Middle frontal gyrus (tissue), 1 donor: Measurements from ENCODE around the gene NLGN3.
"Not testable (repeated sequence)": the region's sequence is repeated elsewhere in the genome, so short reads cannot be mapped to it uniquely, and the experiment has no call there.

ENCODE experiments used
- DNase-seq: peaks from one replicate; pipeline ENCODE4 v3.0.0-alpha.2; 2015; ENCODE audit warnings: low spot score; ENCODE audit errors: extremely low spot score

NLGN3 gene

DNA sequence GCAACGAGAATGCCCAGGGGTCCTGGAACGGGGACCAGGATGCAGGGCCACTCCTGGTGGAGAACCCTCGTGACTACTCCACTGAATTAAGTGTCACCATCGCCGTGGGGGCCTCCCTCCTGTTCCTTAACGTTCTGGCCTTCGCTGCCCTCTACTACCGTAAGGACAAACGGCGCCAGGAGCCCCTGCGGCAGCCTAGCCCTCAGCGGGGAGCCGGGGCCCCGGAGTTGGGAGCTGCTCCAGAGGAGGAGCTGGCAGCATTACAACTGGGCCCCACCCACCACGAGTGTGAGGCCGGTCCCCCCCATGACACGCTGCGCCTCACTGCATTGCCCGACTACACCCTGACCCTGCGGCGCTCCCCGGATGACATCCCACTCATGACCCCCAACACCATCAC is 24.9 kb downstream of the NLGN3 start:
- no peak for DNase-seq

DNA sequence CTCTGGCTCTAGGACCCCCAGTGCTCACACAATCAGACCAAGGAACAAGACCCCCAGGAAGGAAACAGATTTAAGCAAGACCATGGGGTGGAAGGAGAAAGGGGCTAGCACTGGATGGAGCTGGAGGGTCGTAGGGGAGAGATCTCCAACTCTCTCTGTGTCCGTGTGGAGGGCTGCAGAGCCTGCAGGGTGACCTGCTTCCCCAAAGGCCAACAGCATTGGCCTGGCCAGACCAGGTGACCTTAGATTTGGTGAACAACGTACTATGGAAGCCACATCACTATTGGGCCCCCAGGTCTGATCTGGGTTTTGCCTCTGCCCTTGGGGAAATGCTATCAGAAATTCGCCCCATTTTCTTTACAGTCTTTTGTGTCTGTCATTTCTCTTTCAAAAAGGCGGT is 26.0 kb downstream of the NLGN3 start:
- DNase-seq, result no peak

DNA sequence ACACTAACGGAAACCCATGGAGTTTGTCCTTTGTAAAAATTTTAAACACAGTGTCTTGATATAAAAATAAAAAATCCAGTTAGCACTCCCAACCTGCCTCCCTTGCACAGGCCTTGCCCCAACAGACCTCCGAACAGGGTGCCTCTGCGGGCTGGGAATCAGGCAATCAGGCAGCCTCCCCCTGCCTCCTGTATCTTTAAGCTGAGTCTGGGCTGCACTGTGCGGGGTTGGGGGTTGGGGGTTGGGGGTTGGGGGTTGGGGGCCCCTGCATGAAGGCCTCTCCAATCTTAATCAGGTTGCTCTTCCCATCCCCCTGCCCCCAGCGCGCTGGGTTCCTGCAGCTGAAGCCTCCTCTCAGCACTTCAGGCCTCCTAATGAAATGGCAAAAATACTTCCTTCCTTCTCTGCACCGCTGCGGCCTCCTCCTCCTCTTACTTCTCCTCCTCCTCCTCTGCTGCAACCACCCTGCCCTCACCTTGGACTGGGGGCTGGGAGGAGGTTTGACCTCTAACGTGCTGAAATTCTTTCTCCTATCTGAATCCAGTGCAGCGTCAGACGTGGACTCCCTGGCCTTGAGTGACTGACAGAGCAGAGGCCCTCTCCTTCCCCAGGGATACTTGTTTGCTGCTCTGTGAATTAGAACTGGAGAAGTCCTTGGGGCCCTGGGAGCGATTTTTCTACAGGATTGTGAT is 26.6 kb downstream of the NLGN3 start:
- no peak for DNase-seq

DNA sequence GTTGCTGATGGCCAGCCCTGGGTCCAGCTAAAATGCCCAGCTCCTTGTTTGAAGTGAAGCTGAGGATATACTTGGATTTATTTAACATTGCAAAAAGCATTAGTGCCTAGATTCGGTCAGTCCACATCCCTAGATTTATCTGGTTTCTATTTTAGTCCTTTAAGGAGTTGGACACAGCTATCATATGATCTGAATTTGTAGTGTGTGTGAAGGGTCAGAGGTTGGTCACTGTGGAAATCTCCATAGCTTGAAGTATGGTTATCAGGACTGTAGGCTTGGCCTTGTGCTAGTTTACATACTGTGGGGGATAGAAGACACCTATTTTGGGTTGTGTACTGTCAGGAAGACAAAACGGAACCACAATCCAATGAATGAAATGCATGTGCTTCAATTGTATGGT is 28.8 kb downstream of the NLGN3 start:
- no peak for DNase-seq

DNA sequence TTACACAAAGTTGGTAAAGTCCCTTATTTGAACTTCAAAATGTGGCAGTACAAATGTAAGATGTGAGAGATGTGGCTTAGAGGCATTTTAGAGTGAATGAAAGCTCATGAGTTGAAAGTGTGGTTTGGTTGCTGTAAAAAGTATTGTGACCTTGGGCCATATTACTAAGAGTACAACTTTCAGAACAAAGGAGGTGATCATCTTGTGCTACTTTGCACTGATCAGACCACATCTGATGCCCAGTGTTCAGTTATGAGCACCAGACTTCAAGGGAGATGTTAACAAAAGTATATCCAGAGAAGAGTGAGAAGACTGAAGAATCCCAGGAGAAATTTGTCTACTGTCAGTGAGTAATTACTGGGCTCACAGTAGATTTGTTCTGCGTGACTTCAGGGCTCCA is 30.2 kb downstream of the NLGN3 start:
- DNase-seq, result no peak

DNA sequence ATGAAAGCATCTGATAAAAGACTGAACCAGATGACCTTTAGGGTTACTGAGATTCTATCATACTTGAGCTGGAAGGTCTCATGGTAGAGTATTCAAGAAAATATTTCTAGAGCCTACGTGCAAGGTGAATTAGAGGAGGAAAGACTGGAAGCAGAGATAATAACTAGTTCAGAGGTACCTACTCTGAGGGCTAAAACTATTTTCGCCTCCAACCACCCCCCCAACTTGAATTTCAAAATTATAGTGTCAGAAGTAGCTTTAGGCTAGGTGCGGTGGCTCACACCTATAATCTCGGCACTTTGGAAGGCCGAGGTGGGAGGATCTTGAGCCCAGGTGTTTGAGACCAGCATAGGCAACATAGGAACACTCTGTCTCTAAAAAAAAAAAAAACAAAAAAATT is 30.9 kb downstream of the NLGN3 start:
- no peak for DNase-seq

DNA sequence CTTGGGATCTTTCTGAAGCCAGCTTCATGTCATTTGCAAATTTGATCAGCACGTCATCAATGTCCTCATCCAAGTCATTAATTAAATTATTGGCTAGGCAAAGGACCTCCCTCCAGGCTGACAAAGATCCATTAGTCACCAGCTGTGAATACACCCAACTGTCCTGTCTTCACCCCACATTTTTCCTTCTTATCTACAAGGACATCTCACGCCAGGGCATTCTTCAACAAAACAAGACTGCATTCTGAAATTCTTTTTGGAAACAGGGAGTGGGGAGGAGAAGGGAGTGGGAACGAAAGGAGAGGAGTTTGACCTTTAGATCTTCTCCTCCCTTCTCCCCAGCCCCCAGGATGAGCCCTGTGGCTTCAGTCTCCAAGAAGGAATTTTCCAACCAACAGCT is 32.7 kb downstream of the NLGN3 start:
- DNase-seq, result no peak

DNA sequence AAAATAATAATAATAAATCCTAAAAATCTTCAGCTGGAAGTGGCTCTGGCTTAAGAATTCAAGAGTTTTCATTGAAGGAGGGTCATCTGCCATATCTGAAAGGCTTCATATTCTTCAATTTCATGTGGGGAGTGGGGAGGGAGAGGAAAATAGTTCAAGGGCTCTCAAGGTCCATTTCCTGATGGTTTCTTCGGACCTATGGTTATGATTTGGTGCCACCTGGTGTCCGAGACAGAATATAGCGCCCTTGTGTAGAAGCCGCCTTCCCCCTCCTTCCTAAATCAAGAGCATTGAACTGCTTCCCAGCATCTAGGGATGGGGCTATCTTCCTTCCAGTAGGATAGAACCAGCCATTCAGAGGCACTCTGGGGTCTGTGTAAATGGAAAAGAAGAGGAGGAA is 34.3 kb downstream of the NLGN3 start:
- peak; percentile 41 for DNase-seq

DNA sequence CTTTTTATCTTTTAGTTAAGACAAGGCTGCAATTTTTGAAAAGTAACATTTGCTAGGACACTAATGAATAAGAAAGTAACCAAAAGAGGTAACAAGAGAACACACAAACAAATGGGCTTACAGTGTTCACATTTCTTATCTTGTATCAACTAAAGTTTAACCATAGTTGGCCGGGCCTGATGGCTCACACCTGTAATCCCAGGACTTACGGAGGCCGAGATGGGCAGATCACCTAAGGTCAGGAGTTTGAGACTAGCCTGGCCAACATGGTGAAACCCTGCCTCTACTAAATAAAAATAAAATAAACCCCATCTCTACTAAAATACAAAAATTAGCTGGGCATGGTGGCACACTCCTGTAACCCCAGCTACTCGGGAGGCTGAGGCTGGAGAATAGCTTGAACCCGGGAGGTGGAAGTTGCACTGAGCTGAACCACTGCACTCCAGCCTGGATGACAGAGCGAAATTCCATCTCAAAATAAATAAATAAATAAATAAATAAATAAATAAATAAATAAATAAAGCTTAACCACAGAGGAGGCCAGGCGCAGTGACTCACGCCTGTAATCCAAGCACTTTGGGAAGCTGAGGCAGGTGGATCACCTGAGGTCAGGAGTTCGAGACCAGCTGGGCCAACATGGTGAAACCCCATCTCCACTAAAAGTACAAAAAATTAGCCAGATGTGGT is 36.1 kb downstream of the NLGN3 start:
- not testable (repeated sequence) for DNase-seq

DNA sequence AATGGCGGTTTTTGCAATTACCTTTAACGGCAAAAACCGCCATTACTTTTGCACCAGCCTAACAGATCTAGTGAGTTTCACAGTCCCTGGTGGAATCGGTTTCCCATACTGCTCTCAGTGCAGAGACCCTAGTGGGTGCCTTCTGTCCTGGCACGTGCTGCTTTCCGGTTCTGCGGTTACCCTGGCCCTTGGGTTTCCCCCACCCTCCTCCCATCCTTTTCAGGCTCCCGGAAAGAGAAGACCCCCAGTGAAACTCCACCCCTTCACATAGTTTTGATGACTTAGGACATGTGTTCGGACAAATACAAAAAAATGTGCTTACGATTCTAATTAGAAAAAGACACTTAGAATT is 36.9 kb downstream of the NLGN3 start:
- DNase-seq, result no peak

DNA sequence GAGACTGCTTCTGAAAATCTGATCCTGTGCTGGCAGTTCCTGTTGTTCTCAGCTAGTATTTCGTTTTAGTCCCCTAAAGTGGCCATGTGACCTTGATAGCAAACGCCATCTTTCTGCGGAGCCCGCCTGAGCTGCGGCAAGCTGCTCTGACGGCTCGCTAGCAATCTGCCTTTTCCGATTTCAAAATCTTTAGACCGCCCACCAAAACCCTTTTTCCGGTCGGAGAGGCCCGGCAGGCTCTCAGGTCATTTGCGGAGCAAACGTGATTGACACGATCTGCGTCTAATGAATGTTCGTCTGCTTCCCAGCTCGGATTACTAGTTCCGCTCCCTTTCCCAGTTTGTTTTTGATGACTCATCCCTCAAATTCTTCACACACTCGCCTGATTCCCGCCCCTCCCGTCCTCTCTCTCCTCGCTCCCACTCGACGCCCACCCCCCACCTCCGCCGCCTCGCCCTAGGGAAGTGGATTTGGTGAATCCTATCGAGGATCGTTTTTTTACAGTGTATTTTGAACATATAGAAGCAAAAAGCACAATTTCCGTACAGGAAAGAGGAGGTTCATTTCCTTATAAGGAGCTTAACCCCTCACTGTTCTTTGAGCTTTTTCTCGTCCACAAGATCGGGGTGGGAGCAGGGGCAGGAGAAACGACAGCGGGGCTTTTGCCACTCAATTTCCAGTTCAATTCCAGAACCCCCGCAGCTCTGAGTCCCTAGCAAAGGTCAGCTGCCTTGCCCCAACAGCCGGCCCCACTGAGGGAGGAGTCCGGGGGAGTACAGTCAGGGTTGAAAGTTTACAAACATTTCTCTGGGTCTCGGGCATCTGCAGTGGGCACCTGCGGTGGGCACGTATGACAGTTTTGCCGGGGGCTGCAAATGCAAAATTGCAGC is 37.5 kb downstream of the NLGN3 start:
- DNase-seq, result peak; percentile 83

DNA sequence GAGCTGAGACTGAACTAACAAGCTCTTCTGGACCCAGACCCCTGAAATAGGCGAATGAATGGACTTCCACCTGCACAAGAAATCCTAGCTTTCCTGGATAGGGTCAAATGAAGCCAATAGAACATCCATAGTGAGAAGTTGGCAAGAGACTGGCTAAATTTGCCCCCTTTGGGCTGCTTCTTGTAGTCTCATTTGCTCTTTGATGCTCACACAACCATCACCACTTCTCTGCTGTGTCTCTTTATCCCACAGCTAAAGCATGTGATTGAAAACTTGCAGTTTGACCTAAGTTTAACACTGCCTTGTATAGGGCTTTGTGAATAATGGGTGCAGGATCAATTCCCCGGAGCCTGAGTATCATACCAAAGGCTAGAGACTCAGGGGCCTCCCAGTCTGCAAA is 38.2 kb downstream of the NLGN3 start:
- DNase-seq, result no peak

DNA sequence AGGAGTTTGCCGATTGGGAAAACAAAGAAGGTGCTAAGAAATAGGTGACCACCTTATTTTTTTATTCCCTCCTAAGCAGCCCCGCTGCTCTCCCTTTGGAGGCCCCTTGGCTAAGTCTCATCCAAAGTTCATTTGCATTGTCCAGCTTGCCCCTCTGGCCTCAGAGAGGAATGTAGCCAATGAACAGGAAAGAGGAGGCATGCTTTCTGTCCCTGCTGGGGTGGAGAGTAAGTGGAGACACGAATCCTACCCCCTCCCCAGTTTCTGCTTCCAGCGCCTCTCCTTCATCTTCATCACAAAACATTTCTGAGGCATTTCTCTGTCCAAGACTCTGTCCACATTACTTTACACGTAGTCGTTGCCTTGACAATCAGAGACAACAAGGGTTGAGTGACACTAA is 38.7 kb downstream of the NLGN3 start:
- no peak for DNase-seq

DNA sequence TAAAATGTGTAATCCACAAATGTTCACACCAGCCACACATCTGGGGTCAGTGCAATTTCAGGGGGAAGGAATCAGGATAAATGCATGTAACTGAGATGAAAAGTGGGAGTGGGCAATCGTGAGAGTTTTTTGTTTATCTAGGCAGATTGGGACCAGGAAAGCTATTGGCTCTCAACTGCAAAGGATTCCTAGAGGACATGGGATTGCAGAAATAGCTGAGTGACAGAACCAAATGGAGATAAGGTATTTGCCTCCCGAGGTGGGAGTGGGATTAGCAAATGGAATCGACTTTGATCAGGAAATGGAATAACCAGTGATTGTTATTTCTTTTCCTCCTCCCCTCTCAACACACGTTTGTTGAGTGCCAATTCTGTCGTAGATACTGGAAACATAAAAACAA is 39.5 kb downstream of the NLGN3 start:
- DNase-seq, result no peak

DNA sequence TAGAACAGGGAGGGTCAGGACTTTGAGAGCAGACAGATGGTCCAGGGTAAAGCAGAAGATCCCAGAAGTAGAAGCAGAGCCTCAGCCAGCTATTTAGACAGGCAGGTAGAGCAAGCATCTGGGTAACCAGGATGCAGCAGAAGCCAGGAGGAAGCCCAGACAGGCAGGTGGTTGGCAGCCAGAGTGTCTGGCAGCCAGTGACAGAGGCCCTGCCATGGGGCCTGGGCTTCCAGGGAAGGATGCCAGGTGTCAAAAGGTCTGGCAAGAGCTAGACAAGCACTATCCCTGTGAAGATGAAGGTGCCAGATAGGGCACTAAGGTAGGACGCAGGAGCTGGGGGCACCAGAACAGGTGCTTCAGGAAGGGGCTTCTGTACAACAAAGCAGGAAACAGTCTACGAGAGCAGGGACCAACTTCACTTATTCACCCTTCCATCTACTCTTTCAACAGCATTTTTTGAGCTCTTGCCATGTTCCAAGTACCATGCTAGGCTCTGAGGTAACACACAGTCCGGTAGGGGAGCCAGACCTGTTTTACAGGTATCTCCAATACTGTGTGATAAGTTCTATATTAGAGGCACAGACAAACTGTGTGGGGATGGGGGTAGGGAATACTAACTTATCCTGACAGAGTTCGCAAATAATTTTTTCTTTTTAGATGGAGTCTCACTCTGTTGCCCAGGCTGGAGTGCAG is 40.3 kb downstream of the NLGN3 start:
- DNase-seq, result no peak

DNA sequence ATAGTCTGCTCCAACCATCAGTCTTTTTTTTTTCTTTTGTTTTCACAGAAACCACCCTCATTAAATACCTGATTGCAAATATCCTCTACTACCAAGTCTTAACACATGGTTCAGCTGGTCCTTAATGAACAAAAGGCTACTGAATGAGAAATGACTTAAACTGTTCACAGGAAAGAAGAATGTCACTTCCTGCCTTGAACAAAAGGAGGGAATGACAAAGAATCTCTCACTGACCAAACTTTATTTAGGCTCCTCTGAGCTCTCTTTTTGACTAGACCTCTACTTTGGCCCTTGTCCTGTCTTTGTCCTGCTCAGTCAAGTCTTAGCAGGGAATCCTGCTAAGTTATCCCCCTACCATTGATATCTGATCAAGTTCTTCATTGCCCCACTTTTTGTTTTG is 46.6 kb downstream of the NLGN3 start:
- no peak for DNase-seq

DNA sequence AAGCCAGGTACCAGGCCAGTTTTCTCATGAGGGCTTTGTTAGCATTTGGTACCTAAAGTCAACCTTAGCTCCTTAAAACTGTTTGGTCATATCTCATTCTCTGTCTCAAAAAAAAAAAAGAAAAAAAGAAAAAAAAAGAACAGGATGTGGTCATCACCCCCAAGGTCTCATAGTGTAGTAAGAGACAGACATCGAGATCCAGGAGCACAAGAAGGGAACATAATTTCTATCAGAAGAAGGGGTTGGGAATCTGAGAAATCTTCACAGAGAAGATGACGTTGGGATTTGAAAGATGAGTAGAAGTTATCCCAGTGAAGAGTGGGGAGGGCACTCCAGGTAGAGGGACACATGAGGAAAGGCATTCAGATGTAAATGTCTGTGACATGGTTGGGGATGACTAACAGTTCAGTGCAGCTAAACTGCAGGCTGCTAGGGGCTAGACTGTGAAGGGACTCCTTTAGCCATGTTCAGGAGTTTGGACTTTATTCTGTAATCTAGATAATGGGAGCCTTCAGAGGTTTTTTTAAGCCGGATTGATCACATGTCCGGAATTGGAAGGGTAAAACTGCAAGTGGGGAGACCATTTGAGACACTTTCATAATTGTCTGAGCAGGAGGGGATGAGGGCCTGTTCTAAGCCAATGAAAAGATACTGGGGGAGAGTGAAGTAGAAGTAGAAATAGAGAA is 51.5 kb downstream of the NLGN3 start:
- DNase-seq, result no peak

DNA sequence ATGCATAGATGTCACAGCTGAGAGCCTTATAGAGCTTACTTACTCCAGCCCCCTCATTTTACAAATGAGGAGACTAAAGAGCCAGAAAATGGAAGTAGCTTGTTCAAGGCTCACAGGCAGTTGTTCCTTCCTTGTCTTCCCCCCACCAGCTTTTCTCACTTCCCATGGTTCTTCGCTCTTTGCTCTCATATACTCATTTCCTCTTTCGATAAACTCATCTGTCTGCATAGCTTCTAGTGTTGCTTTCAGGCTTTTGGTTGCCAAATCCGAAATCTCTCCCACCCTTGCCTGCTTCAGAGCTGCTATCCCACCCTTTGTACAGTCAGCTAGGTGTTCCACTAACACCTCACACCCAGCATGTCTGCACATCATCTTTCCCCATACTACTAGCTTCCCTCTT is 53.4 kb downstream of the NLGN3 start:
- DNase-seq, result no peak

DNA sequence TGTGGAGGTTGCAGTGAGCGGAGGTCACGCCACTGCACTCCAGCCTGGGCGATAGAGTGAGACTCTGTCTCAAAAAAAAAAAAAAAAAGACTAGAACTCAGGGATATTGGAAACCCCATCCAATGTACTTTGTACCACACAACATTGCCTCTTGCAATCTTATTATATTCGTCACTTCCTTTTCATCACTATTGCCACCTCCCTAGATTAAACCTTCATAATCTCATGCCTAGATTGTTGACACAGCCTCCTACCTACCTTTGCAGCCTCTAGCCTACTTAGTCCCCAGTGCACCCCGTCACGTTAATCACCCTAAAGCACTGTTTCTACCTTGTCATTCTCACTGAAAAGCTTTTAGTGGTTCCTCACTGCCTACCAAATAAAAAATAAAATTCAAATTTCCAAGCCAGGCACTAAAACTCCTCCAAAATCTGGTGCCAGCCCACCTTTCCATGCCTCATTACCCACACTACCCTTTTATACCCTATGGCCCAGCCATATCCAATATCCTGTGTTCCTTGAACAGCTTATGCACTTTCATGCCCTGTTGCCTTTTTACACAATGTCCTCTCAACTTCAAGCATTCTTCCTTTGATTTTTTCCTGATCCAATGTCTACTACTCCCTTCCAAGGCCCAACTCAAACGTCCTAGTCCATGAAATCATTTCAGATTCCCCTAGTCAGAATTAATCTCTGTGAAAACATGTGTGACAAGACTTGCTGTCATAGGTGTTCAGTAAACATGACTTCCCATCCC is 54.8 kb downstream of the NLGN3 start:
- no peak for DNase-seq

DNA sequence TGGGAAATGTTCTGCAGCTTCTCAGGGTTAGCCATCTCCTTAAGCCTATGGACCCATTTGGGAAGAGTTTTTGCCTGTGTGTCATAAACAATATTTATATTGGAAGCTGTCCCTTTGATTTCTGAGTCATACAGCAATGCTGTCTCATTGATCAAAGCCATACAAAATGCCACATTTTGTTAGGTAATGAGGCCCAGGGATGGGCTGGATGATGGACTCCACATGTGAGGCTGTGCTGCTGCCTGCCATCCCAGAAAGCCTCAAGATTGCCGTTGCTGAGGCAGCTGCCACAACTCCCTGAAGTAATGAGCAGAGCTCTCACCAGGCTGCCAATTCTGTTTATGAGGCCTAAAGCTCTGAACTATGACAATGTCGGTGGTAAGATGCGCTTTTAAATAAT is 66.2 kb downstream of the NLGN3 start:
- DNase-seq, result no peak

DNA sequence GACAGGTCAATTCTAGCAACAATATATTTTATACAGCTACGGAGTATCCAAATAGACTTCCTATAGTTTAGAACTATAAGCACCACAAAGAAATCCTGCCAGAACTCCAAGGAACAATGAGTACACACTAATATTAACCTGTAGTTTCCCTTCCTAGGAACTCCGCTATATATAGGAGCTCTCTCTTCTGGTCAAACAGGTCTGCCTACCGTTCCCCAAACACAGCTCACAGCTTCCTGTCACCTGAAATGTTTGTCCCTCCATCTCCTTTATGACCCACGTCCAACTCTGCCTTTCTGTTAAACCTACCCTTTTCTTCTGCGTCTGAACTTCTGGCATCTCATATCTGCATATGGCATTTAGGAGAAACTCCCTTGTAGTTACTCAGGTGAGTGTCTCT is 67.9 kb downstream of the NLGN3 start:
- no peak for DNase-seq
